Chondrocyte (in vitro differentiated cells): ENCODE results near the gene DDX10. TPM values are rescaled to one million over a fixed set of nuclear protein-coding genes. Genes with fewer than 3 reads are reported as not detected.
A peak's percentile ranks its signal among the peaks of the same experiment; 100 is the strongest.

Experiments used
- DNase-seq: peaks from one replicate; pipeline ENCODE4 v3.0.0; 2021; ENCODE audit warnings: mixed read lengths, low spot score
- H3K27ac Mint-ChIP-seq: one replicate; pipeline ENCODE4 v1.8.0; 2021; ENCODE audit warnings: mild to moderate bottlenecking, moderate library complexity, mixed read lengths; ENCODE audit not compliant: unreplicated experiment
- H3K27me3 Mint-ChIP-seq: 2 replicates; pipeline ENCODE4 v1.8.0; 2021; ENCODE audit warnings: low read depth, mixed read lengths
- H3K36me3 Mint-ChIP-seq: 2 replicates; pipeline ENCODE4 v1.8.0; 2021; ENCODE audit warnings: low read depth, mixed read lengths
- H3K4me1 Mint-ChIP-seq: 2 replicates; pipeline ENCODE4 v1.8.0; 2021; ENCODE audit warnings: low read depth, mild to moderate bottlenecking, mixed read lengths
- H3K4me3 Mint-ChIP-seq: one replicate; pipeline ENCODE4 v1.8.0; 2021; ENCODE audit warnings: mild to moderate bottlenecking, moderate library complexity, mixed read lengths; ENCODE audit not compliant: unreplicated experiment
- H3K9me3 Mint-ChIP-seq: 2 replicates; pipeline ENCODE4 v1.8.0; 2021; ENCODE audit warnings: low read depth, mixed read lengths
- CTCF ChIP-seq: fragments of 200-600 bp; sonication (generic); IDR thresholded peaks from 2 replicates; pipeline ENCODE4 v1.5.0; 2021; ENCODE audit warnings: antibody characterized with exemption, mild to moderate bottlenecking, moderate library complexity
- total RNA-seq: library from RNA; stranded (reverse); gene quantifications from 3 replicates; pipeline ENCODE4 v1.2.1, GENCODE V29; 2021

The DDX10 gene
- total RNA-seq, 1 donor from 2014 or later = 25.3 TPM

DNA sequence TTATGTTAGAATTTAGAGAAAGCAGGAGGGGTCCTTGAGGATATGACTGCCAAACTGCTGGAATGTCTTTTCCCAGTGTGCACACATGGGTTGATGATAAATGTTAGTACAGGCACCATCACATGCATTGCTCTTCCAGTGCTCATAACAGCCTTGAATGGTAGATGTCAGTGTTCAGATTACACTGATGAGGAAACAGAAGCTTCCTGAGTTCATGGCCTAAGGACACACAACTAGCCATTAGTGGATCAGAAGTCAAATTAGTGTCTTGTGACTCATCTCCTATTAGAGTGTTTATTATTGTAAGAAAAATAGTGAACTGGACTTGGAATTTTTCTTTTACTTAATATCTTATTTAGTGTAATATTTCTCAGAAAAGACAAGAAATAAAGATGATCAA, 241.5 kb downstream of the DDX10 start:
- peak overlapping the region; percentile 29 for H3K27ac Mint-ChIP-seq
- H3K27me3 Mint-ChIP-seq = no peaks in the 10 kb centered on the region

GRCh38 chr11:108906826-108907225, 242.0 kb downstream of the DDX10 start:
- Mint-ChIP-seq H3K4me1 (peaks cover 32% of the 10 kb centered on the region), H3K27me3 (no peaks in the 10 kb centered on the region), H3K36me3 (no peaks in the 10 kb centered on the region), H3K27ac (peak overlapping the region; percentile 29), H3K4me3 (no peak overlapping the region), H3K9me3 (no peaks in the 10 kb centered on the region)
- no peak for TF ChIP-seq CTCF
- DNase-seq = no peak

More for the DNA sequence above, 241.5 kb downstream of the DDX10 start:
- no peaks in the 10 kb centered on the region for H3K9me3 Mint-ChIP-seq
- peak; percentile 8 for TF ChIP-seq CTCF
- no peaks in the 10 kb centered on the region for H3K36me3 Mint-ChIP-seq
- H3K4me1 Mint-ChIP-seq = peaks cover 36% of the 10 kb centered on the region
- no peak overlapping the region for H3K4me3 Mint-ChIP-seq
- DNase-seq = no peak

DNA sequence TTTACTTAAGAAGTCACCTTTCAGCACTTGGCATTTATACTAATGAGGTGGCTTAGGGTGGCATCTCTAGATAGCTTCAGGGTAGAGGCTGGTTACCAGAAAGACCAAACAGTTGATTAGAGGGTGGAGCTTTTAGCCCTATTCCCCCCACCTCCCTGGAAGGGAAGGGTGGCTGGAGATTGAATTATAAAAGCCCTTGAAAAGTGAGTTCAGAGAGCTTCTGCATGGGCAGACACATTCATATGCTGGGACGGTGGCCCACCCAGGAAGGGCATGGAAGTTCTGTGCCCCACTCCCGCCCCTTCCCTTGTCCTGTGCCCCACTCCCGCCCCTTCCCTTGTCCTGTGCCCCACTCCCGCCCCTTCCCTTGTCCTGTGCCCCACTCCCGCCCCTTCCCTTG, 244.2 kb downstream of the DDX10 start:
- no peaks in the 10 kb centered on the region for H3K9me3 Mint-ChIP-seq
- H3K27me3 Mint-ChIP-seq = no peaks in the 10 kb centered on the region
- no peaks in the 10 kb centered on the region for H3K36me3 Mint-ChIP-seq
- H3K4me3 Mint-ChIP-seq = no peak overlapping the region
- peaks cover 37% of the 10 kb centered on the region for H3K4me1 Mint-ChIP-seq
- no peak for TF ChIP-seq CTCF
- no peak for DNase-seq
- H3K27ac Mint-ChIP-seq = no peak overlapping the region

GRCh38 chr11:108909921-108910320, 245.1 kb downstream of the DDX10 start:
- Mint-ChIP-seq H3K27me3 (no peaks in the 10 kb centered on the region), H3K9me3 (no peaks in the 10 kb centered on the region), H3K36me3 (no peaks in the 10 kb centered on the region), H3K27ac (no peak overlapping the region), H3K4me1 (peaks cover 31% of the 10 kb centered on the region), H3K4me3 (no peak overlapping the region)
- DNase-seq = no peak
- TF ChIP-seq CTCF = no peak

GRCh38 chr11:108912581-108912980, 247.7 kb downstream of the DDX10 start:
- no peak for TF ChIP-seq CTCF
- no peaks in the 10 kb centered on the region for H3K27me3 Mint-ChIP-seq
- H3K27ac Mint-ChIP-seq = peak overlapping the region; percentile 27
- no peaks in the 10 kb centered on the region for H3K9me3 Mint-ChIP-seq
- no peak overlapping the region for H3K4me3 Mint-ChIP-seq
- DNase-seq = no peak
- no peaks in the 10 kb centered on the region for H3K36me3 Mint-ChIP-seq
- peaks cover 23% of the 10 kb centered on the region for H3K4me1 Mint-ChIP-seq
